Bronchial epithelial cell (primary cell): ENCODE measurements around the gene ATP9A. TPM values are rescaled to one million over a fixed set of nuclear protein-coding genes. Genes with fewer than 3 reads are reported as not detected.
A peak's percentile ranks its signal among the peaks of the same experiment; 100 is the strongest.

ENCODE experiments used
- DNase-seq: peaks from one replicate; pipeline ENCODE4 v3.0.0-alpha.2; 2010; ENCODE audit warnings: low read depth
- FAIRE-seq: peaks from 2 replicates; lab custom pipeline; 2011; peaks lifted over from hg19 to GRCh38; lab: Jason Lieb, UNC
- H3K27me3 ChIP-seq: 2 replicates; pipeline ENCODE4 v1.5.1; 2011; ENCODE audit warnings: low read length; ENCODE audit not compliant: control insufficient read depth, insufficient read depth
- H3K36me3 ChIP-seq: 2 replicates; pipeline ENCODE4 v1.5.1; 2011; ENCODE audit warnings: low read length; ENCODE audit not compliant: control insufficient read depth, insufficient read depth
- H3K4me3 ChIP-seq: 2 replicates; pipeline ENCODE4 v1.5.1; 2011; ENCODE audit warnings: mild to moderate bottlenecking, low read depth, low read length, control low read depth
- total RNA-seq: library from RNA; depleted of rRNA; stranded (reverse); fragments of >200 nt; gene quantifications from 2 replicates; pipeline ENCODE4 v1.2.1, GENCODE V29; 2014
- TF ChIP-seq, protein P1 (sequence below): IDR thresholded peaks from 2 replicates; pipeline ENCODE4 v1.5.1; 2011; ENCODE audit warnings: mild to moderate bottlenecking, moderate library complexity, low read length, control low read depth, inconsistent platforms; ENCODE audit not compliant: insufficient read depth, severe bottlenecking

Gene ATP9A
- total RNA-seq, 1 donor from 2014 or later = 26.3 TPM

- FAIRE-seq (no peak), DNase-seq (no peak)
- H3K27me3 ChIP-seq = peaks cover 3% of the 10 kb centered on the region
- no peak overlapping the region for H3K4me3 ChIP-seq
- TF ChIP-seq, protein P1, sequence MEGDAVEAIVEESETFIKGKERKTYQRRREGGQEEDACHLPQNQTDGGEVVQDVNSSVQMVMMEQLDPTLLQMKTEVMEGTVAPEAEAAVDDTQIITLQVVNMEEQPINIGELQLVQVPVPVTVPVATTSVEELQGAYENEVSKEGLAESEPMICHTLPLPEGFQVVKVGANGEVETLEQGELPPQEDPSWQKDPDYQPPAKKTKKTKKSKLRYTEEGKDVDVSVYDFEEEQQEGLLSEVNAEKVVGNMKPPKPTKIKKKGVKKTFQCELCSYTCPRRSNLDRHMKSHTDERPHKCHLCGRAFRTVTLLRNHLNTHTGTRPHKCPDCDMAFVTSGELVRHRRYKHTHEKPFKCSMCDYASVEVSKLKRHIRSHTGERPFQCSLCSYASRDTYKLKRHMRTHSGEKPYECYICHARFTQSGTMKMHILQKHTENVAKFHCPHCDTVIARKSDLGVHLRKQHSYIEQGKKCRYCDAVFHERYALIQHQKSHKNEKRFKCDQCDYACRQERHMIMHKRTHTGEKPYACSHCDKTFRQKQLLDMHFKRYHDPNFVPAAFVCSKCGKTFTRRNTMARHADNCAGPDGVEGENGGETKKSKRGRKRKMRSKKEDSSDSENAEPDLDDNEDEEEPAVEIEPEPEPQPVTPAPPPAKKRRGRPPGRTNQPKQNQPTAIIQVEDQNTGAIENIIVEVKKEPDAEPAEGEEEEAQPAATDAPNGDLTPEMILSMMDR = no peak
- no peaks in the 10 kb centered on the region for H3K36me3 ChIP-seq
Observed at GRCh38 chr20:51625105-51625504, 143.1 kb downstream of the ATP9A start.

- TF ChIP-seq, protein P1 = peak; percentile 76
- FAIRE-seq = no peak
- DNase-seq = peak; percentile 29
Observed at GRCh38 chr20:51624157-51624731, 143.9 kb downstream of the ATP9A start.

GRCh38 chr20:51623255-51623654 lies 144.9 kb downstream of the ATP9A start:
- TF ChIP-seq, protein P1 = no peak
- FAIRE-seq (no peak), DNase-seq (no peak)
- Histone ChIP-seq H3K4me3 (no peak overlapping the region), H3K27me3 (no peaks in the 10 kb centered on the region), H3K36me3 (no peaks in the 10 kb centered on the region)

More at GRCh38 chr20:51624157-51624731, 143.9 kb downstream of the ATP9A start:
- no peaks in the 10 kb centered on the region for H3K36me3 ChIP-seq
- H3K27me3 ChIP-seq = no peaks in the 10 kb centered on the region
- H3K4me3 ChIP-seq = no peak overlapping the region

GRCh38 chr20:51622004-51622874 lies 146.0 kb downstream of the ATP9A start:
- DNase-seq (no peak), FAIRE-seq (no peak)
- H3K4me3 ChIP-seq = no peak overlapping the region
- TF ChIP-seq, protein P1 = no peak
- H3K27me3 ChIP-seq = no peaks in the 10 kb centered on the region
- H3K36me3 ChIP-seq = no peaks in the 10 kb centered on the region

DNA sequence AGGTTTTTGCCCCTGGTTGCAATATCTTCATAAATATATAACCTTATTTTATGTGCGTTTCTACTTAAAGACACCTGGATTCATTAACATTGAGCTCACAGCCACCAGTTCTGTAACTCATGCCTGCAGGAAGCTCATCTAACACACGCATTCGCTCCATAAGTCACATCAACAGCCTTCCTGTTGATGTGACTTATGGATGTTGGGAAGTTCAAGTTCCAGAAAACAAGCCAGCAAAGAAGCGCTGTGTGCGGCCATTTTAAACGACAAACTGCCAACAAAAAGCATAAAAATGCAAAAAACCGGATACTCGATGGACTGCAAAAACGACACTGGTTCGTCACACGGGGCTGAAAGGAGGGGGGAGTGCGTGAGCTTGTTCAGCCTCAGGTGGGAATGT lies 147.8 kb downstream of the ATP9A start:
- H3K4me3 ChIP-seq = no peak overlapping the region
- FAIRE-seq (no peak), DNase-seq (no peak)
- TF ChIP-seq, protein P1 = no peak
- no peaks in the 10 kb centered on the region for H3K27me3 ChIP-seq
- no peaks in the 10 kb centered on the region for H3K36me3 ChIP-seq
